GM12878 (cell line): ENCODE measurements around the gene SPATA25. TPM values are rescaled to one million over a fixed set of nuclear protein-coding genes. Genes with fewer than 3 reads are reported as not detected.

Experiments used
- ATAC-seq: fragments of 200-7000 bp; cut with Tn5 transposase; 3 replicates; pipeline ENCODE4 v1.9.1; 2020; ENCODE audit warnings: mild to moderate bottlenecking, moderate library complexity
- BruUV-seq: library from RNA; stranded (reverse); fragments of 400-500 nt; replicated peaks from 2 replicates; lab custom pipeline; 2021; lab: Mats Ljungman, UMichigan
- CTCF ChIA-PET: fragments of 300-600 bp; sonication (Branson Sonifier 250); formaldehyde crosslinking; extraction: SDS; loops from one replicate; lab custom pipeline; 2021; ENCODE audit warnings: inconsistent platforms; lab: Yijun Ruan, JAX
- POLR2A ChIA-PET: fragments of 350-600 bp; formaldehyde crosslinking; extraction: SDS; loops from one replicate; lab custom pipeline; 2021; ENCODE audit warnings: inconsistent platforms; lab: Charles Lee
- RAD21 ChIA-PET: fragments of 300-600 bp; sonication (Branson Sonifier 250); formaldehyde crosslinking; loops from one replicate; lab custom pipeline; 2023; ENCODE audit warnings: antibody characterized with exemption; ENCODE audit not compliant: unreplicated experiment; lab: Charles Lee
- SMC1A ChIA-PET: fragments of 300-600 bp; sonication (Branson Sonifier 250); formaldehyde crosslinking; loops from one replicate; lab custom pipeline; 2023; ENCODE audit not compliant: unreplicated experiment, uncharacterized antibody; lab: Charles Lee
- DNase-seq: peaks from one replicate; pipeline ENCODE4 v3.0.0-alpha.2; 2011; ENCODE audit warnings: low read depth, low spot score
- FAIRE-seq: peaks from 3 replicates; lab custom pipeline; 2011; peaks lifted over from hg19 to GRCh38; lab: Jason Lieb, UNC
- H2AFZ ChIP-seq: 2 replicates; pipeline ENCODE4 v1.6.0; 2011; ENCODE audit warnings: low read depth, low read length, control low read depth; ENCODE audit not compliant: control insufficient read depth
- H3K27ac ChIP-seq: 2 replicates; pipeline ENCODE4 v1.5.1; 2011; ENCODE audit warnings: control low read depth; ENCODE audit not compliant: control insufficient read depth, insufficient read depth
- H3K27me3 ChIP-seq, 2 experiments: replicated peaks in 1 of 2; 2 replicates each; pipeline versions ENCODE4 v1.6.0 to v1.6.1; 2011; ENCODE audit warnings: low read length in 1 of 2; ENCODE audit not compliant: control insufficient read depth in 2 of 2, insufficient read depth in 2 of 2
- H3K36me3 ChIP-seq, 2 experiments: 2 replicates each; pipeline ENCODE4 v1.5.1; 2011; ENCODE audit warnings: low read length in 1 of 2; ENCODE audit not compliant: control insufficient read depth in 2 of 2, insufficient read depth in 2 of 2
- H3K4me1 ChIP-seq: 2 replicates; pipeline ENCODE4 v1.6.1; 2011; ENCODE audit warnings: mild to moderate bottlenecking, low read length, moderate library complexity, mixed read lengths; ENCODE audit not compliant: control insufficient read depth, insufficient read depth
- H3K4me2 ChIP-seq: 2 replicates; pipeline ENCODE4 v1.6.0; 2011; ENCODE audit warnings: control low read depth; ENCODE audit not compliant: control insufficient read depth, insufficient read depth
- H3K4me3 ChIP-seq: fragments of 200-600 bp; sonication (generic); 2 replicates; pipeline ENCODE4 v1.5.1; 2016
- H3K79me2 ChIP-seq: 2 replicates; pipeline ENCODE4 v1.6.0; 2011; ENCODE audit warnings: low read length; ENCODE audit not compliant: control insufficient read depth, insufficient read depth
- H3K9ac ChIP-seq: 2 replicates; pipeline ENCODE4 v1.8.0; 2011; ENCODE audit warnings: low read length, control low read depth, mixed read lengths; ENCODE audit not compliant: control insufficient read depth, insufficient read depth
- H3K9me3 ChIP-seq: replicated peaks from 3 replicates; pipeline ENCODE4 v1.5.1; 2011; ENCODE audit warnings: mild to moderate bottlenecking, low read length; ENCODE audit not compliant: control insufficient read depth, insufficient read depth
- H4K20me1 ChIP-seq: 2 replicates; pipeline ENCODE4 v1.6.0; 2011; ENCODE audit not compliant: control insufficient read depth, insufficient read depth
- BHLHE40 ChIP-seq, 2 experiments: fragments of 450-650 bp in 1 of 2; IDR thresholded peaks; 2 replicates each; pipeline ENCODE4 v1.6.1; 2011 to 2017; ENCODE audit warnings: low read depth in 2 of 2, borderline replicate concordance in 1 of 2, improper control_type of control experiment in 1 of 2, low read length in 1 of 2, mild to moderate bottlenecking in 1 of 2
- IRF3 ChIP-seq: fragments of 450-650 bp; IDR thresholded peaks from 2 replicates; pipeline ENCODE4 v1.6.1; 2014; ENCODE audit warnings: mild to moderate bottlenecking
- RELB ChIP-seq: fragments of 450-650 bp; IDR thresholded peaks from 2 replicates; pipeline ENCODE4 v1.6.1; 2017; ENCODE audit warnings: low read depth, mild to moderate bottlenecking, moderate library complexity
- SREBF1 ChIP-seq: IDR thresholded peaks from 2 replicates; pipeline ENCODE4 v1.6.1; 2012; ENCODE audit warnings: mild to moderate bottlenecking, low read length
- ZBTB4 ChIP-seq: fragments of 450-650 bp; formaldehyde crosslinking; IDR thresholded peaks from 2 replicates; pipeline ENCODE4 v1.4.0; 2022; ENCODE audit warnings: mild to moderate bottlenecking, moderate library complexity
- ZNF217 ChIP-seq: fragments of 450-650 bp; IDR thresholded peaks from 2 replicates; pipeline ENCODE4 v1.6.1; 2017; ENCODE audit warnings: antibody characterized with exemption, mild to moderate bottlenecking
- ZNF274 ChIP-seq: IDR thresholded peaks from one replicate; pipeline ENCODE4 v1.8.0; 2011; ENCODE audit not compliant: insufficient read length, insufficient read depth
- ZSCAN29 ChIP-seq: fragments of 450-650 bp; IDR thresholded peaks from 2 replicates; pipeline ENCODE4 v1.6.1; 2017; ENCODE audit warnings: mild to moderate bottlenecking, moderate library complexity
- WGBS: methylation state at CpG from one replicate; pipeline ENCODE4 v1.1.6; 2016; ENCODE audit warnings: low lambda C conversion rate; ENCODE audit not compliant: insufficient replicate concordance, insufficient coverage; ENCODE audit errors: missing lambda C conversion rate; 5-methylcytosine and 5-hydroxymethylcytosine counted together
- in situ Hi-C: fragments of 300-500 bp; cut with MboI; formaldehyde crosslinking; loops from 9 replicates; pipeline ENCODE4 v1.14.3; 2018; ENCODE audit warnings: mixed read lengths
- intact Hi-C: fragments of 100-400 bp; cut with micrococcal nuclease; formaldehyde crosslinking; loops from one replicate; pipeline ENCODE4 v1.14.2; 2022; ENCODE audit not compliant: unreplicated experiment
- polyA plus RNA-seq, 11 experiments: library from polyadenylated mRNA; depleted of rRNA in 4 of 11; unstranded in 6 of 11; stranded (reverse) in 5 of 11; fragments of >200 nt; fragmentation: Nextera tagmentation in 4 of 11; fragmentation: Illumina TruSeq in 1 of 11; extraction: Ambion mirVana in 4 of 11; extraction: Trizol in 1 of 11; gene quantifications; 1 replicate in 1 of 11; 2 replicates in 10 of 11; pipeline versions ENCODE4 v1.2.1 to v1.2.3, GENCODE V29; 2011 to 2016; ENCODE audit warnings: inconsistent platforms in 2 of 11, missing spikeins in 2 of 11, low read depth in 1 of 11
- total RNA-seq, 4 experiments: library from RNA; depleted of rRNA in 3 of 4; stranded (reverse); fragments of >200 nt in 3 of 4; fragmentation: Illumina TruSeq in 1 of 4; extraction: Trizol in 1 of 4; gene quantifications; 2 replicates each; pipeline versions ENCODE4 v1.2.1 to v1.2.3, GENCODE V29; 2013 to 2021

Gene SPATA25
- total and polyA plus RNA-seq, 10 of the 15 experiments (the other 5 are each of a cell fraction or from before 2014, with no cell fraction given), result 0.28 to 2.9 (median 1.3) TPM; not detected in 3

GRCh38 chr20:45873409-45874103 lies 13.9 kb downstream of the SPATA25 start:
- no peak for DNase-seq
- H2AFZ ChIP-seq, result no peak overlapping the region
- in situ Hi-C loops (no loop called here), intact Hi-C loops (no loop called here)
- ChIA-PET CTCF (no interaction called here), RAD21 (interaction anchor here (1.3 kb wide), 1 partner anchor 75 kb away, joined by 3 read pairs; no protein-coding TSS in a partner anchor), POLR2A (no interaction called here), SMC1A (no interaction called here)
- no peak for ATAC-seq
- no peaks in the 10 kb centered on the region for H3K4me1 ChIP-seq
- WGBS, result 92% methylated on average over 1 of the region's 1 CpG
- TF ChIP-seq ZNF274 (no peak), ZSCAN29 (no peak), ZNF217 (no peak), IRF3 (no peak), RELB (no peak), ZBTB4 (CRISPR knock-in tag) (no peak), SREBF1 (no peak), BHLHE40 (IDR thresholded peaks at IDR 0.05; ENCODE audit: borderline replicate concordance in 1 of 2, low read depth in 2 of 2, low read length in 1 of 2) (no peak)
- no peak overlapping the region for H3K4me2 ChIP-seq
- H3K36me3 ChIP-seq, result peaks cover 2 to 3% of the 10 kb centered on the region in 2 experiments; a peak in 1 of 4 replicates
- H3K79me2 ChIP-seq, result no peaks in the 10 kb centered on the region
- no peak overlapping the region for H3K9ac ChIP-seq
- no TSS peak for BruUV-seq
- no peaks in the 10 kb centered on the region for H4K20me1 ChIP-seq
- no peaks in the 10 kb centered on the region for H3K9me3 ChIP-seq
- H3K4me3 ChIP-seq, result no peak overlapping the region
- H3K27ac ChIP-seq, result no peak overlapping the region
- H3K27me3 ChIP-seq, result no peaks in the 10 kb centered on the region
- FAIRE-seq, result no peak
